Iris pigment epithelial cell (primary cell): ENCODE measurements around the gene OGN.
A peak's percentile ranks its signal among the peaks of the same experiment; 100 is the strongest.

ENCODE experiments used
- DNase-seq: peaks from one replicate; pipeline ENCODE4 v3.0.0-alpha.2; 2011; ENCODE audit warnings: low read depth

The OGN gene

GRCh38 chr9:92345582-92345981, 58.8 kb downstream of the OGN start:
- DNase-seq, result no peak

- DNase-seq, result peak; percentile 54
Measured at GRCh38 chr9:92342825-92343488, 61.4 kb downstream of the OGN start.

GRCh38 chr9:92341578-92341977, 62.8 kb downstream of the OGN start:
- no peak for DNase-seq

GRCh38 chr9:92333282-92333634, 71.1 kb downstream of the OGN start:
- no peak for DNase-seq
